Kidney epithelial cell (primary cell): ENCODE data around the gene PXMP4. TPM values are rescaled to one million over a fixed set of nuclear protein-coding genes. Genes with fewer than 3 reads are reported as not detected.
A peak's percentile ranks its signal among the peaks of the same experiment; 100 is the strongest.

ENCODE experiments used
- DNase-seq: peaks from one replicate; pipeline ENCODE4 v3.0.0-alpha.2; 2010; ENCODE audit warnings: low read depth
- H3K27me3 ChIP-seq: 2 replicates; pipeline ENCODE4 v1.6.0; 2011; ENCODE audit warnings: low read length; ENCODE audit not compliant: control insufficient read depth, insufficient read depth
- H3K36me3 ChIP-seq: 2 replicates; pipeline ENCODE4 v1.5.1; 2011; ENCODE audit warnings: low read length; ENCODE audit not compliant: control insufficient read depth, insufficient read depth
- H3K4me3 ChIP-seq: 2 replicates; pipeline ENCODE4 v1.5.1; 2011; ENCODE audit warnings: low read depth, mild to moderate bottlenecking, control low read depth, low read length
- CTCF ChIP-seq: IDR thresholded peaks from 2 replicates; pipeline ENCODE4 v1.5.1; 2011; ENCODE audit warnings: mild to moderate bottlenecking, moderate library complexity, low read length, control low read depth, inconsistent platforms; ENCODE audit not compliant: insufficient read depth, poor library complexity, severe bottlenecking
- total RNA-seq: library from RNA; depleted of rRNA; stranded (reverse); fragments of >200 nt; gene quantifications from 2 replicates; pipeline ENCODE4 v1.2.3, GENCODE V29; 2015

The PXMP4 gene
- total RNA-seq, 1 donor from 2014 or later = 8.1 TPM

- TF ChIP-seq CTCF = no peak
- no peak for DNase-seq
- Histone ChIP-seq H3K36me3 (no peaks in the 10 kb centered on the region), H3K27me3 (peaks cover 3% of the 10 kb centered on the region), H3K4me3 (no peak overlapping the region)
Measured at GRCh38 chr20:33655164-33655563, 64.9 kb downstream of the PXMP4 start.

DNA sequence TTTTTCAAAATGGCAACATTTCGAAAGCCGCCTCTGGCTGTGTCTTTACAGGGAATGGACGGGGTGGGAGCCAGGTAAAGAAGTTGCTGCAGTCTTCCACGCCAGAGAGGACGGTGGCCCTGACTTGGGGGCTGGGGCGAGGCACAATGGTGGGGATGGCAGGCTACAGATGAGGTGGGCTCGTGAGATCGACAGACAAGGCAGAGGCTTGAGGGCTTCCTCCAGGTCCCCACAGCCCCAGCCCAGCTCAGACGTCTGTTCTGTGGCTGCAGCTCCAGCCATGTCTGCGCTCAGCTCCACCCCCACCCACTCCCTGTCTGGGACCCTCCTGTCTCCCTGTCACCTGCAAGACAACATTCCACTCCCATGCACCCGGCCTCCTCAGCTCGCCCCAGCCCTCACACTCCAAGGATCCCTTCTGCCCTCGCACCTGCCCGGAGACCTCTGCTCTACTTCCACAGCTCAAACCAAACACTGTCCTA is 65.4 kb downstream of the PXMP4 start:
- no peaks in the 10 kb centered on the region for H3K36me3 ChIP-seq
- H3K27me3 ChIP-seq = peaks cover 3% of the 10 kb centered on the region
- no peak overlapping the region for H3K4me3 ChIP-seq
- TF ChIP-seq CTCF = no peak
- DNase-seq = no peak

DNA sequence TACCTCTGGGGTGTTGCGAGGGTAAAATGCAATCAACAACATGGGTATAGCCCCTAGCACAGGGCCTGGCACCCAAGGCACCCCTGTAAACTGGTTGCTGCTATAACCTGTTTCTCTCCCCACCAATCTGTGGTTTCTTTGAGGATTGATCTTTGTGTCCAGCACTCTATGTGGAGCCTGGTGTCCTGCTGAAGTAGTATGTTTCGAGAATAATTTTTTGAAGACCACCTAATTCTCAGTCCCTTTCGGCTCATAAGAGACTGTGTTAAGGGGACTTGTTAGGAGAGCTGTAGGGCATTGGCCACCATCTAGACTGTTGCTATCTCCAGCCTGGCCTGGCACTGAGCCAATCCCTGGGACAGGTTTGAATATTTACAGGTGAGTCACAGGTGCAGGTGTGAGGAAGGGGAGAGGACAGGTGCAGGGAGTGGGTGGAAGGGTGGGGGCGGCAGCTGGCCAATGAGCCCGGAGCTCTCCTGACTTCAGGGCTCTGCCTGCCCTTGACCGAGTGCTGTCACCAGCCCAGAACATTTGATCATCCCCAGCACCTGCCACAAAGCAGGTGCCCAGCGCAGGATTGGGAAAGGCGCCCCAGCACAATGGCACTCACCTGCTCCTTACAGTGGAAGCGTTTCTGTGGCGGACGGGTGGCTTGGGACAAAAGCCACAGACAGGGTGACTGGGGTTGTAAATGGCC is 66.1 kb downstream of the PXMP4 start:
- DNase-seq = no peak
- TF ChIP-seq CTCF = no peak

GRCh38 chr20:33653218-33653899 is 66.8 kb downstream of the PXMP4 start:
- peak; percentile 94 for TF ChIP-seq CTCF
- H3K36me3 ChIP-seq = no peaks in the 10 kb centered on the region
- H3K27me3 ChIP-seq = peaks cover 3% of the 10 kb centered on the region
- no peak overlapping the region for H3K4me3 ChIP-seq
- DNase-seq = no peak

More for the DNA sequence above, 66.1 kb downstream of the PXMP4 start:
- Histone ChIP-seq H3K36me3 (no peaks in the 10 kb centered on the region), H3K27me3 (peaks cover 3% of the 10 kb centered on the region), H3K4me3 (no peak overlapping the region)

Other genes starting within 250 kb of the PXMP4 start
- 11.6 and 13.4 TPM in 2 replicates for gene CBFA2T2, start 230.2 kb downstream of the PXMP4 start, total RNA-seq
- gene C20orf144, start 58.0 kb downstream of the PXMP4 start, total RNA-seq = not detected in 2 replicates
- 3.1 and 3.6 TPM in 2 replicates for gene ACTL10, start 53.4 kb downstream of the PXMP4 start, total RNA-seq
- gene NECAB3, start 45.9 kb downstream of the PXMP4 start, total RNA-seq = 17.5 and 20.6 TPM in 2 replicates
- 3.2 and 4.1 TPM in 2 replicates for gene E2F1, start 33.9 kb downstream of the PXMP4 start, total RNA-seq
- gene ZNF341, start 11.7 kb upstream of the PXMP4 start, total RNA-seq = 1.2 and 2.3 TPM in 2 replicates
- gene CHMP4B, start 91.0 kb upstream of the PXMP4 start, total RNA-seq = 59.2 and 65.7 TPM in 2 replicates